ENCODE results near the gene DCAF4. TPM values are rescaled to one million over a fixed set of nuclear protein-coding genes. Genes with fewer than 3 reads are reported as not detected.
A peak's percentile ranks its signal among the peaks of the same experiment; 100 is the strongest.

Gene DCAF4
- total and polyA plus RNA-seq, 8 donors, result 0.58 to 139 (median 7.7) TPM

DNA sequence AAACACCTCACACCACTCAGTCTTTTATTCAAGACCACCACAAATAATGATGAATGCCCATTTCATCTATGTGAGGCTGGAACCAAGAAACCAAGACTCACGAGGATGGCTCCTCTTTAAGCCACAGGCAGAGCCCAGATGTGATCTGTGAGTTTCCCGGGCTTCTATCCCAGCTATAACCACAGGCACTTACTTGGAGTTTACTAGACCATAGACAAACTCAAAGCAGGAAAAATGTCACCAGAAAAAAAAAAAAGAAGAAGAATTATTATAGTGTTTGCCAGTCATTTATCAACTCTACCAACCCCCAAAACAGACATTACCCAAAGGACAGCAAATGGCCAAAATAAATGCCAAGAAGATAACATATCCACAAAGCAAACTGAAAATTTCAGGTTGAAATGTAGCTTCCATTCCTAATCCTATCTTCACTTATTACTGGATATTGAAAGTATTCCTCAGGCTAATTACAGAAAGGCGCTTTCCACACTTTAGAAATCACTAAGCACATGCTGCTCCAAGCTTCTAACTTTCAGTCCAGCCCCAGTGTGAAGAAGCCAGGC lies 56.0 kb downstream of the DCAF4 start:
- TF ChIP-seq, protein P1, sequence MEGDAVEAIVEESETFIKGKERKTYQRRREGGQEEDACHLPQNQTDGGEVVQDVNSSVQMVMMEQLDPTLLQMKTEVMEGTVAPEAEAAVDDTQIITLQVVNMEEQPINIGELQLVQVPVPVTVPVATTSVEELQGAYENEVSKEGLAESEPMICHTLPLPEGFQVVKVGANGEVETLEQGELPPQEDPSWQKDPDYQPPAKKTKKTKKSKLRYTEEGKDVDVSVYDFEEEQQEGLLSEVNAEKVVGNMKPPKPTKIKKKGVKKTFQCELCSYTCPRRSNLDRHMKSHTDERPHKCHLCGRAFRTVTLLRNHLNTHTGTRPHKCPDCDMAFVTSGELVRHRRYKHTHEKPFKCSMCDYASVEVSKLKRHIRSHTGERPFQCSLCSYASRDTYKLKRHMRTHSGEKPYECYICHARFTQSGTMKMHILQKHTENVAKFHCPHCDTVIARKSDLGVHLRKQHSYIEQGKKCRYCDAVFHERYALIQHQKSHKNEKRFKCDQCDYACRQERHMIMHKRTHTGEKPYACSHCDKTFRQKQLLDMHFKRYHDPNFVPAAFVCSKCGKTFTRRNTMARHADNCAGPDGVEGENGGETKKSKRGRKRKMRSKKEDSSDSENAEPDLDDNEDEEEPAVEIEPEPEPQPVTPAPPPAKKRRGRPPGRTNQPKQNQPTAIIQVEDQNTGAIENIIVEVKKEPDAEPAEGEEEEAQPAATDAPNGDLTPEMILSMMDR (IDR thresholded peaks at IDR 0.05), result no peak
- TF ChIP-seq EP300 (IDR thresholded peaks at IDR 0.05), result no peak
- TF ChIP-seq POLR2A (IDR thresholded peaks at IDR 0.05), result no peak
- TF ChIP-seq POLR2AphosphoS5 (IDR thresholded peaks at IDR 0.05), result no peak
- peak overlapping the region in 1 of 5 donors; percentile 15 for H3K27ac ChIP-seq
- no peaks in the 10 kb centered on the region for H3K9me3 ChIP-seq
- WGBS, 5 donors, result 24 to 61% (median 43%) methylated on average over 3 of the region's 3 CpGs
- DNase-seq, result no peak
- no peak overlapping the region for H3K4me3 ChIP-seq
- peaks cover 0 to 7% (median 0%) of the 10 kb centered on the region in 4 donors for H3K4me1 ChIP-seq
- intact Hi-C loops (cut with DNase I; ENCODE audit: low total_unique reads), result no loop called here
- H3K27me3 ChIP-seq, result no peaks in the 10 kb centered on the region
- H3K36me3 ChIP-seq, result peaks cover 21 to 92% (median 90%) of the 10 kb centered on the region in 4 donors

DNA sequence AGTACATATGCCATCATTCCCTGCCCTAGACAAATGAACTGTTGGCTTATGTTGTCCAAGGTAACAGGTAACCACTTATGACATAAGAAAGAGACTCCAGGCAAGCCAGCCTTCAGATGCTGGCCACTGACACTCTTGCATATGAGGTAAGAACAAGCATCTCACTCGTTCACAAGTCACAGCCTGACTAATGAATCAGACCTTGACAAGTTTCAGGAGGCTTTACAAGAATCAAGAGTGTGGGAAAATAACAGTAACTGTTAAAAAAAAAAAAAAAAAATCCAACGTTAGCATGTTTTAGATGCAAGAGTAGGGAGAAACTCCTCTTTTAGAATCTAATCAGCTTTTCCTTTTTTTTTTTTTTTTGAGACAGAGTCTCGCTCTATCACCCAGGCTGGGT lies 60.0 kb downstream of the DCAF4 start:
- Histone ChIP-seq H3K9me3 (no peaks in the 10 kb centered on the region), H3K4me1 (peaks cover 0 to 7% (median 0%) of the 10 kb centered on the region in 4 donors), H3K27me3 (no peaks in the 10 kb centered on the region), H3K4me3 (no peak overlapping the region), H3K27ac (no peak overlapping the region), H3K36me3 (peaks cover 21 to 78% (median 75%) of the 10 kb centered on the region in 4 donors)
- intact Hi-C loops (cut with DNase I; ENCODE audit: low total_unique reads), result no loop called here
- 70 to 80% (median 76%) methylated on average over 3 of the region's 3 CpGs for WGBS, 5 donors
- DNase-seq, result no peak
- TF ChIP-seq POLR2AphosphoS5 (IDR thresholded peaks at IDR 0.05) (no peak), EP300 (IDR thresholded peaks at IDR 0.05) (no peak), POLR2A (IDR thresholded peaks at IDR 0.05) (no peak)
- TF ChIP-seq, protein P1 (IDR thresholded peaks at IDR 0.05), result no peak

DNA sequence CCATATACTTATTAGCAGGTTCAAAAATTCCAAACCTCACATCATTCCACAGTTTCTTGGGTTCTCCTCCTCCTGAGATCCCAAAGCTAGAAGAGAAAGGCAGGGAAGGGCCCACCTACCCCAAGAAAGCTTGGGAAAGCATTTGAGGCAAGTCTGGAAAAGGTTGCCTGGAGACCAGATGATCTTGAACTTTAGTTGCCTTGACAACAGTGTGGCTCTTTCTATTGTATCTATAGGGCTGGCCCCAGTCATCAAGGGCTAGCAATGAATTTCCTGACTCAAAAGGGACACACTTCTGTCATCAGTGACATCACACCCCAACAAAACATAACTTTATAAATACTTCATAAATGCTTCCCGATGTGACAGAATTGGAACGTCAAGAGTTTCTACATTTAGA lies 60.6 kb downstream of the DCAF4 start:
- Histone ChIP-seq H3K4me1 (peaks cover 0 to 7% (median 0%) of the 10 kb centered on the region in 4 donors), H3K9me3 (no peaks in the 10 kb centered on the region), H3K4me3 (no peak overlapping the region), H3K36me3 (peaks cover 22 to 78% (median 75%) of the 10 kb centered on the region in 4 donors), H3K27ac (no peak overlapping the region), H3K27me3 (no peaks in the 10 kb centered on the region)
- intact Hi-C loops (cut with DNase I; ENCODE audit: low total_unique reads), result no loop called here
- no peak for DNase-seq
- 81 to 93% (median 89%) methylated on average over 2 of the region's 2 CpGs for WGBS, 5 donors
- TF ChIP-seq POLR2A (IDR thresholded peaks at IDR 0.05), result no peak
- TF ChIP-seq EP300 (IDR thresholded peaks at IDR 0.05), result no peak
- no peak for TF ChIP-seq POLR2AphosphoS5 (IDR thresholded peaks at IDR 0.05)
- TF ChIP-seq, protein P1 (IDR thresholded peaks at IDR 0.05), result no peak

DNA sequence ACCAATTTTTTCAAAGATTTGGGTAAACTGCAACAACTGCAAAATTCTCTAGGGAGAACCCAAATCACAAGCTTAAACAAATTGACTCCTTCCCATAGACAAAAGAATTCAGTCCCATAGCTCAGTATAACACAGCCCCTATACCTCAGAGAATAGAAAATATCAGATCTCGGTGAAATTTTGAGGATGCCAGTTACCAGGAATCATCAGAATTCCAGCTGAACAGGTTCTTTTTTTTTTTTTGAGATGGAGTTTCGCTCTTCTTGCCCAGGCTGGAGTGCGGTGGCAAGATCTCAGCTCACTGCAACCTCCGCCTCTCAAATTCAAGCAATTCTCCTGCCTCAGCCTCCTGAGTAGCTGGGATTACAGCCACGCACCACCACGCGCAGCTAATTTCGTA lies 63.9 kb downstream of the DCAF4 start:
- DNase-seq, result no peak
- Histone ChIP-seq H3K27ac (no peak overlapping the region), H3K36me3 (peaks cover 26 to 84% (median 83%) of the 10 kb centered on the region in 4 donors), H3K27me3 (no peaks in the 10 kb centered on the region), H3K4me3 (no peak overlapping the region), H3K9me3 (no peaks in the 10 kb centered on the region), H3K4me1 (no peaks in the 10 kb centered on the region)
- intact Hi-C loops (cut with DNase I; ENCODE audit: low total_unique reads), result no loop called here
- TF ChIP-seq EP300 (IDR thresholded peaks at IDR 0.05), result no peak
- no peak for TF ChIP-seq POLR2AphosphoS5 (IDR thresholded peaks at IDR 0.05)
- TF ChIP-seq, protein P1 (IDR thresholded peaks at IDR 0.05), result no peak
- TF ChIP-seq POLR2A (IDR thresholded peaks at IDR 0.05), result no peak
- 91 to 98% (median 97%) methylated on average over 8 of the region's 8 CpGs for WGBS, 5 donors
